ENCODE data around the gene OGFR. TPM values are rescaled to one million over a fixed set of nuclear protein-coding genes. Genes with fewer than 3 reads are reported as not detected.
A peak's percentile ranks its signal among the peaks of the same experiment; 100 is the strongest.

OGFR gene
- polyA plus RNA-seq, 3 donors: 26.8 to 34.9 (median 33.2) TPM

GRCh38 chr20:62778601-62779416 lies 25.8 kb upstream of the OGFR start:
- DNase-seq: no peak

- no peak for DNase-seq
Observed at GRCh38 chr20:62779417-62779685, 25.3 kb upstream of the OGFR start.

DNA sequence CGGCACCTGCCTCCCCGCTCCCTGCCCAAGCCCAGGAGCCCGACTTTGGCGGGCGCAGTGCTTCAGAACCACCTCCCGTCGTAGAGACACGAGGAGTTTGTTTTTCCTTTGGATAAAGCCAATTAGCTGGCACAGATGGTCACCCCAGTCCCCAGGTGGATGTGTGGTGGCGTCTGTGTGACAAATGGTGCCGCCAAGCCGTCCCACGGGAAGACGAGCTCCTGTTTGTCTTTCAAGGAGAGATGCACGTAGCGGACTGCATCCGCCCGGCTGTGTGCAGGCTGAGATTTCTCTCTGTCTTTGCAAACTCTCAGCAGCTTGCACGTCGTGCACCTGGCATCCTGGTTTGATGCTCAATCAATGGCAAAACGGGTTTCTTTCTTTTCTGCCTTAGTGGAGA lies 24.4 kb upstream of the OGFR start:
- DNase-seq: no peak

GRCh38 chr20:62780696-62781095 lies 23.9 kb upstream of the OGFR start:
- DNase-seq: no peak

DNA sequence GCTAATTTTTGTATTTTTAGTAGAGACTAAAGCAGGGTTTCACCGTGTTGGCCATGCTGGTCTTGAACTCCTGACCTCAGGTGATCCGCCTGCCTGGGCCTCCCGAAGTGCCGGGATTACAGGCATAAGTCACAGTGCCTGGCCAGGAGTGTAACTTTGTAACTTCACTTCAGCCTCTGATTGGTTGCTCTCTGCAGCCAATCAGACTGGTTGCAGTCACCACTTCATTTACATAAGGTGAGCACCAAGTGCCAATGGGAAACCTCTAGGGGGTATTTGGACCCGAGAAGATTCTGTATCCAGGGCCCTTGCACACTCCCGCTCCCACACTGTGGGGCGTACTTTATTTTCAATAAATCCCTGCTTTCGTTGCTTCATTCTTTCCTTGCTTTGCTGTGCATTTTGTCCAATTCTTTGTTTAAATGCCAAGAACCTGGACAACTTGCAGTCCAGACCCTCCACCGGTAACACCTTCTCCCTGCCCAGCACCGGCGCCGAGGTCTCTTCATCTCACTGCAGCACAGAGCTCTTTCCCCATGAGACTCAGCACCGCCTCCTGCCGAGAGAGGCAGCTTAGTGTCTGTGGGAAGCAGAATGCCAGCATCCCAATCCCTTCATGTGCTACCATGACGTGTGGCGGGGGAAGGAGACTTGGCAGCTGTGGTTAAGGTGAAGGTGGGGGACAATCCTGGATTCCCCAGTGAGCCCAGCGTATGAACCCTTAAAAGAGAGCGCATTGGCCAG lies 22.3 kb upstream of the OGFR start:
- no peak for DNase-seq

DNA sequence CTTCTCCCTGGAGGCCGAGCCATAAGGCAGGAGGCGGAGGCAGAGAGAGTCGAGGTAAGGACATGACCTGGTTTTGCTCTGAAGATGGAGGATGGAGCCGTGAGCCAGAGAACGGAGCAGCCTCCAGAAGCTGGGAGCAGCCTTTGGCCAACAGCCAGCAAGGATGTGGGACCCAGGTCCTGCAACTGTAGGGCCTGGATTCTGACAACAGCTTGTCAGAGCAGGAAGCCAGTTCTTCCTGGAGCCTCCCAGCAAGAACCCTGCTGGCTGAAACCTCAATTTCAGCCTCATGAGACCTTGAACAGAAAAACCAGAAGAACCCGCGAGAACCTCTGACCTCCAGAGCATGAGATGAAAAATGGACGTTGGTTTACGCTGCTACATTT lies 21.7 kb upstream of the OGFR start:
- no peak for DNase-seq

DNA sequence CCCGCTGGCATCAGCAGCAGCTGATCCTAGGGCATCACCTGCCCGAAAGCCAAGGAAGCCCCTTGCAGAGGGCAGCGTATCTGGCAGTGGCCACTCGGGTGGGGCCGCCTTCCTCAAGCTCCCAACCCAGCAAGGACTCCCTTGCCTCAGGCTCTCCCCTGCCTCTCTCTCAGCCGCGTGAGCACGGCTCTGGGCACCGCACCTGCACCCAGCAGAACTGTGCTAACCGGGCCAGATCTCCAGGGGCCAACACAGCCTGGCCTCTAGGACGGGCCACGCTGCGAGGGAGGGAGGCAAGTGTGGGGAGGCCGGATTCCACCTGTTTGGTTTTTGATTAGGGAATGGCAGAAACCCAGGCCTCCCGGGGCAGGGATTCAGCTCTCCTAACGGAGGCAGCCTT lies 20.1 kb upstream of the OGFR start:
- DNase-seq: no peak

DNA sequence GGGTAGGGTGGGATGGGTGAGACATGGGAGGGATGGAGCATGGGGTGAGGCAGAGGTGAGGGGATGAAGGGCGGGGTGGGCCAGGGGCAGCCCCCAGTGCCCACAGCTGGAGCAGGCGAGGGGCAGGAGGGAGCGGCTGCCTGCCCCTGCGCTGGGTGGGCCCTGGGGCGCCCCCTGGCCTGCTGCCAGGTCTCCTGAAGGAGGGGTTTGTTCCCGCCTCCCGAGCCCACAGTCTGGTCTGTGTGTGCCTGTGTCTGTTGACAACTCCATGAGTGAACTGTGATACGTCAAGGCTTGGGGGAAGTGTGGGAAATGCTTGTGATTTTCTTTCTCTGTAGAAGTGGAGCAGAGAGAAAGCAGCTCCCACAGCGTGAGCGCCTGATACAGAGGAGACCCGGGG lies 19.2 kb upstream of the OGFR start:
- DNase-seq: no peak

DNA sequence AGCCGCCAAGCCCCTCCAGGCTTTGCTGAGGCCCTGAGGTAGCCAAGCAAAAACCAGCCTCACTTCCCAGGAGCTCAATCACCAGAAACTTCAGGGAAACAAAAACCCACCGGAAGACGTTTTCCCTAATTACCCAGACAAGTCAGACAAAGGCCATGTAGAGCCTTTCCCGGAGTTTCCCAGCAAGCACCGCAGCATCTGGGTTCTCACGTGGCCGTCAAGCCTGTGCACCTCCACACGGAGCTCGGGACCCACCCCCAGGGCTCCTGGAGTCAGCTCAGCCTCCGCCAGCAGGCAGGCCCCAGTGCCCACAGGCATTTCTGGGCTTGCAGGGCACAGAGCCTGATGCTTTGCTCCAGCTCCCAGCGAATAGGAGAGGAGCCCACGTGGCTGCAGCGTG lies 18.5 kb upstream of the OGFR start:
- peak; percentile 73 for DNase-seq

DNA sequence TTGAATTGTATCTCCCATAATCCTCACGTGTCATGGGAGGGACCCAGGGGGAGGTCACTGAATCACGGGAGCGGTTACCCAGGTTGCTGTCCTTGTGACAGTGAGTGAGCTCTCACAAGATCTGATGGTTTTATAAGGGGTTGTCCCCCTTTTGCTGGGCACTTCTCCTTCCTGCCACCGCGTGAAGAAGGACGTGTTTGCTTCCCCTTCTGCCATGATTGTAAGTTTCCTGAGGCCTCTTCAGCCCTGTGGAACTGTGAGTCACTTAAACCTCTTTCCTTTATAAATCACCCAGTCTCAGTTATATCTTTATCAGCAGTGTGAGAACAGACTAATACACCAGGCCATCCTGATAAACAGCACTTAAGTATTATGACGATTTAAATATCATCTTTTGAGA lies 17.3 kb upstream of the OGFR start:
- no peak for DNase-seq

DNA sequence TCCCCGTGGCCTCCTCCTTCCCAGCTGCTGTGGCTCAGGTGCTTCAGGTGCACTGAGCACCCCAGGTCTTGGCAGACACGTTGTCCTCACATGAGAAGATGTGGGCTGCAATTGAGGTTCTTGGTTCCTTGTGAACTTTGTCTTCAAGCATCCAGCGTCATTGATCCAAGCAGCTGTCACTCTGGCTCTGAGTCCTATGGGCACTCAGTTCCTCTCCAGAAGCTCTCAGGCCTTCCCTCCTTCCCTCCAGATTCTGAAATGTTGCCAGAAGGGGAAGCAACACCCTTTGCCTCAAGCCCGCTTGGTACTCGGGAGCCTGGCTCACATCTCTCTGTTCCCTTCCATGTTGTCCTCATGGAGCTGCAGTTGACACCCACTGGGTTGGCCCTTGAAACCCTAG lies 16.8 kb upstream of the OGFR start:
- DNase-seq: no peak

DNA sequence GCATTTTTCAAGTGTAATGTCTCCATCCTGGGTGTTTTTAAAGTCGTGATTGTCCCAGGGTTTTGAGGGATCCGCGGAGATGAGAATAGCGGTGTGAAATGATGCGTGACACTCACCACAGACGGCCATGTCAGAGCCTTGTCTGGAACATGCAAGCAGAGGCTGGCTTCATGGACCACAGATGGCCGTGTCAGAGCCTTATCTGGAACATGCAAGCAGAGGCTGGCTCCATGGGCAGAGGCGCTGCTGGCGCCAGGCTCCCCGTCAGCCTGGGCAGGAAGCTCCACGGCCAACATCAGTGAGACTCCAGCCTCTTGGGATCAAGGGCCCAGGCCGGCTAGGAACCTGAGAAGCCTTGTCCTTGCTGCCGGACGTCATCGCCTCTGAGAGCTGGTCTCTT lies 16.0 kb upstream of the OGFR start:
- DNase-seq: no peak

- no peak for DNase-seq
Observed at GRCh38 chr20:62790075-62790474, 14.6 kb upstream of the OGFR start.

DNA sequence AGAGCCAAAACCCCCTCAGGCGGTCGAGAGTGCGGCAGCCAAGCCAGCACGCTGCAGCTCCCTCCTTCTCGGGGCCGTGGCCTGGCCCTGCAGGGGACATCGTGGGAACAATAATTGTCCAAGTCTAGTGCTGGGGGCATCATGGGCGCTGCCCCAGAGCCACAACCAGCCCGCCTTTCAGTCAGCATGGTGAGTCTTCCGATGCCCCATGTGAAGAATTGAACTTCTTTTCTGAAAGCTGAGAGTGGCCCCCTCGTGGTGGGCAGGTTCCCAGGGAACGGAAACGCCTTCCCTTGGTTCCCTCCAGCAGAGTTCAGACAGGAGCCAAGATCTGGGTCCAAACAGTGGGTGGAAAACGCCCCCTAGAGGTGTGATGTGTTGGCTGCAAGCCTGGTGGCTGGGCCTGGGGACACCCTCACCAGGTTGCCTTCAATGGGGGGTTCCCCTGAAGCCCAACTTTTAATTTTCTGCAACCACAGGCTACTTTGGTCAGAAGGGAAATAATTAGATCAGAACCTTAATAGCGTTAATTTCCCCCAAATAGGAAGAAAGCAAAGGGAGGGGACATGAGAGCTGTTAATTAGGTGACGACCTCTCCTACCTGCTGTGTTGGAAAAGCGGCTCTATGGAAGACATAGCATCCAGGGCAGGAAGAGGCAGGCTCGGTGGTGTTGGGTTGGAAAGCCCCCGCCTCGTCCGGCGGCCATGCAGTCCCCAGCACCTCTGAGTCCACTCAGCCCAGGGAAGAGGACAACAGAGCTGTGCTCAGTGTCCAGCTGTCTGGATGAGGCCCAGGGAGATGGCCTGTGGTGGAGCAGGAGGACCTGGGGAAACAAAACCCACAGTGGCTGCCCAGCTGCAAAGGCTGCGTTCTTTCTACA lies 13.1 kb upstream of the OGFR start:
- DNase-seq: peak; percentile 90

GRCh38 chr20:62792182-62792939 lies 12.3 kb upstream of the OGFR start:
- DNase-seq: no peak

DNA sequence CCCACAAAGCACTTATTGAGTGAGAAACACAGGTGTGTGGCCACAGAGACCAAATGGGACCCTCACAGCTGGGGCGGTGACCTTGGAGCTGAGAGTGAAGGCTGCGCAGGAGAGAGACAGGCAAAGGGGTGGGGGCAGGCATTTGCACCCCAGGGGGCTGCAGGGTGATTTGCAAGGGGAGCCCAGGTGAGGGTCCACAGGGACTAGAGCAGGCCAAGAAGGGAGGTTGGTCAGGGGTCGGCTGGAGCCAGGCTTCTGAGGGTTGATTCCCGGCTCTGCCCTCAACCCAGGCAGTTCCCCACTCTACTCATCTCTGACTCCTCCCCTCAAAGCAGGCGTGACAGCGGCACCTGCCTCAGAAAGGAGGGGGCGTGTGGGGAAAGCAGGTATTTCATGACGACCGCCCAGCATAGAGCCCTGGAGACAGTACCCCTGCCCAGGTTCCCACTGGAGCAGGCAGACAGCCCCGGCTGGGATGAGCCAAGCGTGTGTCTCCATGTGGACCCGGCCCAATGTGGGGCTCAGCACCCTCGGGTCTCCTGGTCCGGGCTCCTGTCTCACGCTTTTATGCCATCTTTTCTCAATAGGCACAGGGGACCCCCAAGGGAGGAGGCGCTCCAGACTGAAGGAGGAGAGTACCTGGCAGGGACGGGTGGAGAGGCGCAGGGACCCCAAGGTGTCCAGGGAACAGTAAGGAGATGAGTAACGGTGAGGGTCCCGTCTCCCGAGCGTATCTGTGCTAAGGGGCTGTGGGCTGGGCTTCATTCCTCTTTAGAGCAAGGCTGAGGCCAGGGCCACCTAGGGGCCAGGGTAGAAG lies 11.5 kb upstream of the OGFR start:
- DNase-seq: no peak

DNA sequence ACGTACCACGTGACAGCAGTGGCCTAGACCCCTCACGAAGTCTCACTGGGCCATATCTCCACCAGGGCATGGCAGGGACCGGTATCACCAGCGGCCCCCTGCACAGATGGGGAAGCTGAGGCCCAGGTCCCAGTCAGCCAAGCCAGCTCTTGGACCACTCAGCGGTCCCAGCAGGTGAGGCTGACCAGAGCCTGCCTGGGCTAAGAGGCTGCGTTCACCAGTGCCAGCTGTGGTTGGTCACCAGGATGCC lies 11.0 kb upstream of the OGFR start:
- no peak for DNase-seq

DNA sequence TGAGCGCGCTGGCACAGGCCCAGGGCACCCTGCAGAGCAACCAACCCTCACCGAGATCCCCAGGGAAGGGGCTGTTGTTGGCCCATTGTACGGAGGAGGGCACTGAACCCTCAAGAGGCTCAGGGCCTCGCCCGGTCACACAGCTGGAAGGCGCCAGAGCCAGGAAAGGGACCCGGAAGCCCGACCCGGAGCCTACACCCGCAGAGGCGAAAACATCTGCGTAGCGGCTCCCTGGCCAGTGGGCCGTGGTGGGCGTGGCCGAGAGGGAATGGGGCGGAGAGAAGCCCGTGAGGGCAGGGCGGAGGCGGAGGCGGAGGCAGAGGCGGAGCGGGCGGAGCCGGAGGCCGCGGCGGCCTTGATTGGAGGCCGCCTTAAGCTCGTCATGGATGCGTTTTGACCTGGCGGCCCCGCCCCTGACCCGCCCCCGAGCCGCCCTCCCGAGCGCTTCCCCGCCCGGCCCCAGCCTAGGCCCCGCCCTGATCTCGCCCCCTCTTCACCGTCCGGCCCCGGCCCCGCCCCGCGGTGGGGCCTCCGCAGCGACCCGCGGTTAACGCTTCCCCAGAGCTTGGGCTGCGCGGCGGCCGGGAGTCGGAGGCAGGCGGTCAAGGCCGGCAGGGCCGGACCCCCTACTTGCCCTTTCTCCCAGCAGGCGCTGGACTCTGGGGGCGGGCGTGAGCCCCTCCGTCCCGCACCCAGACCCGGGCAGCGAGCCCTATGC lies 10.5 kb upstream of the OGFR start:
- peak; percentile 95 for DNase-seq

DNA sequence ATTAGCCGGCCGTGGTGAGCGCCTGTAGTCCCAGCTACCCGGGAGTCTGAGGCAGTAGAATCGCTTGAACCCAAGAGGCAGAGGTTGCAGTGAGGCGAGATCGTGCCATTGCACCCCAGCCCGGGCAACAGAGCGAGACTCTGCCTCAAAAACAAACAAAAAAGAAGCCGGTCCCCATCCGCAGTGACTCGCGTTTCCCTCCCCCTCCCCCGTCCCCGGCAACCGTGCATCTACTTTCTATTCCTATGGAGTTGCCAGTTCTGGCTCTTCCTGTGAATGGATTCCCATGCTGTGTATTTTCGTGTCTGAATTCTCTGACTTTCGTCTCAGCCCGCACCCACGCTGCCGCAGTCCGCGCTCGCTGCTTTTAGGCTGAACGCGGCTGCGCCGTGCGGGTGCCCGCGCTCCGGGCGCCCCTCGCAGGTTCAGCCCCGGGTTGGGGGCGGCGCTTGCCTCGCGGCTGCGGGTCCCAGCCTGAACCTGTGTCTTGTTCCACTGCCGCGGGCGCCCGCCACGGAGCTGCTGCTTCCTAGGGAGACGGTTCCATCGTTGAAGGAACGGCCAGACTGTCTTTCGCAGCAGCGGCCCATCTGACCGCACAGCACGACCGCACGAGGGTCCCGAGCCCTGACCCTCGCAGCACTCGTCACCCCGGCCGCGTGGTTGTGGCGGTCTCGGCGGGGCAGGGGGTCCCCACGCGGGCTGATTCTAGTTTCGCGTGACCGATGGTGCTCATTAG lies 9.4 kb upstream of the OGFR start:
- no peak for DNase-seq
